Middle frontal gyrus (tissue), 1 donor: Measurements from ENCODE around the gene MVB12B.
"Not testable (repeated sequence)": the region's sequence is repeated elsewhere in the genome, so short reads cannot be mapped to it uniquely, and the experiment has no call there.

Experiments
- DNase-seq: peaks from one replicate; pipeline ENCODE4 v3.0.0-alpha.2; 2015; ENCODE audit warnings: low spot score; ENCODE audit errors: extremely low spot score

Gene MVB12B

GRCh38 chr9:126326228-126327005 is at the start of gene MVB12B:
Gene MVB12B (plus strand): TSS chr9:126326829. CDS start chr9:126326930, 101 bp downstream.
- DNase-seq, result no peak

- no peak for DNase-seq
Observed at GRCh38 chr9:126283799-126284465, 42.7 kb upstream of the MVB12B start.

GRCh38 chr9:126285652-126286051 is 41.0 kb upstream of the MVB12B start:
- DNase-seq, result not testable (repeated sequence)

- no peak for DNase-seq
Observed at GRCh38 chr9:126287166-126287866, 39.3 kb upstream of the MVB12B start.

- DNase-seq, result no peak
Observed at GRCh38 chr9:126290871-126291270, 35.8 kb upstream of the MVB12B start.

- no peak for DNase-seq
Observed at GRCh38 chr9:126291925-126292324, 34.7 kb upstream of the MVB12B start.

GRCh38 chr9:126292736-126293521 is 33.7 kb upstream of the MVB12B start:
- no peak for DNase-seq

GRCh38 chr9:126293522-126293889 is 33.1 kb upstream of the MVB12B start:
- DNase-seq, result no peak

- DNase-seq, result no peak
Observed at GRCh38 chr9:126294331-126295081, 32.1 kb upstream of the MVB12B start.

- no peak for DNase-seq
Observed at GRCh38 chr9:126295082-126295477, 31.5 kb upstream of the MVB12B start.

GRCh38 chr9:126295516-126295915 is 31.1 kb upstream of the MVB12B start:
- no peak for DNase-seq

GRCh38 chr9:126295936-126296600 is 30.6 kb upstream of the MVB12B start:
- DNase-seq, result no peak

GRCh38 chr9:126296687-126297086 is 29.9 kb upstream of the MVB12B start:
- no peak for DNase-seq

GRCh38 chr9:126297661-126298060 is 29.0 kb upstream of the MVB12B start:
- DNase-seq, result no peak

GRCh38 chr9:126298063-126298801 is 28.4 kb upstream of the MVB12B start:
- DNase-seq, result peak; percentile 28

GRCh38 chr9:126299706-126300276 is 26.8 kb upstream of the MVB12B start:
- DNase-seq, result no peak

GRCh38 chr9:126301196-126301595 is 25.4 kb upstream of the MVB12B start:
- DNase-seq, result no peak

- peak; percentile 41 for DNase-seq
Observed at GRCh38 chr9:126301985-126302603, 24.5 kb upstream of the MVB12B start.

GRCh38 chr9:126302730-126303129 is 23.9 kb upstream of the MVB12B start:
- DNase-seq, result no peak
